ENCODE measurements around the gene LDHAL6A.

The LDHAL6A gene

DNA sequence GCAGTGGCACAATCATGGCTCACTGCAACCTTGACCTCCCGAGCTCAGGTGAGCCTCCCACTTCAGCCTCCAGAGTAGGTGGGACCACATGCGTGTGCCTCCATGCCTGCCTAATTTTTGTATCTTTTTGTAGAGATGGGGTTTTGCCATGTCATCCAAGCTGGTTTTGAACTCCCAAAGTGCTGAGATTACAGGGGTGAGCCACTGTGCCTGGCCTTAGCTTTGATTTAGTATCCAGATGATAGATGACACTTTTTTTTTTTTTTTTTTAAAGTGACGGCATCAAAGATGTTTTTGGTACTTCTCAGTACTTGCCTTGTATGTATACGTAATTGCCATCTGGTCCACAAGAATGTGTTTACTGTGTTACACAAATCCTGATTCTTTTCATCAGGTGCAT lies 23.4 kb downstream of the LDHAL6A start:
- no peak for DNase-seq (ENCODE audit: low spot score)
- TF ChIP-seq, protein P1, sequence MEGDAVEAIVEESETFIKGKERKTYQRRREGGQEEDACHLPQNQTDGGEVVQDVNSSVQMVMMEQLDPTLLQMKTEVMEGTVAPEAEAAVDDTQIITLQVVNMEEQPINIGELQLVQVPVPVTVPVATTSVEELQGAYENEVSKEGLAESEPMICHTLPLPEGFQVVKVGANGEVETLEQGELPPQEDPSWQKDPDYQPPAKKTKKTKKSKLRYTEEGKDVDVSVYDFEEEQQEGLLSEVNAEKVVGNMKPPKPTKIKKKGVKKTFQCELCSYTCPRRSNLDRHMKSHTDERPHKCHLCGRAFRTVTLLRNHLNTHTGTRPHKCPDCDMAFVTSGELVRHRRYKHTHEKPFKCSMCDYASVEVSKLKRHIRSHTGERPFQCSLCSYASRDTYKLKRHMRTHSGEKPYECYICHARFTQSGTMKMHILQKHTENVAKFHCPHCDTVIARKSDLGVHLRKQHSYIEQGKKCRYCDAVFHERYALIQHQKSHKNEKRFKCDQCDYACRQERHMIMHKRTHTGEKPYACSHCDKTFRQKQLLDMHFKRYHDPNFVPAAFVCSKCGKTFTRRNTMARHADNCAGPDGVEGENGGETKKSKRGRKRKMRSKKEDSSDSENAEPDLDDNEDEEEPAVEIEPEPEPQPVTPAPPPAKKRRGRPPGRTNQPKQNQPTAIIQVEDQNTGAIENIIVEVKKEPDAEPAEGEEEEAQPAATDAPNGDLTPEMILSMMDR (IDR thresholded peaks at IDR 0.05; ENCODE audit: borderline replicate concordance, control extremely low read depth, extremely low read depth, insufficient read depth, missing control alignments) = no peak
- in situ Hi-C loops (cut with MboI; ENCODE audit: low sequenced_read_pairs, unreplicated experiment) = no loop called here

DNA sequence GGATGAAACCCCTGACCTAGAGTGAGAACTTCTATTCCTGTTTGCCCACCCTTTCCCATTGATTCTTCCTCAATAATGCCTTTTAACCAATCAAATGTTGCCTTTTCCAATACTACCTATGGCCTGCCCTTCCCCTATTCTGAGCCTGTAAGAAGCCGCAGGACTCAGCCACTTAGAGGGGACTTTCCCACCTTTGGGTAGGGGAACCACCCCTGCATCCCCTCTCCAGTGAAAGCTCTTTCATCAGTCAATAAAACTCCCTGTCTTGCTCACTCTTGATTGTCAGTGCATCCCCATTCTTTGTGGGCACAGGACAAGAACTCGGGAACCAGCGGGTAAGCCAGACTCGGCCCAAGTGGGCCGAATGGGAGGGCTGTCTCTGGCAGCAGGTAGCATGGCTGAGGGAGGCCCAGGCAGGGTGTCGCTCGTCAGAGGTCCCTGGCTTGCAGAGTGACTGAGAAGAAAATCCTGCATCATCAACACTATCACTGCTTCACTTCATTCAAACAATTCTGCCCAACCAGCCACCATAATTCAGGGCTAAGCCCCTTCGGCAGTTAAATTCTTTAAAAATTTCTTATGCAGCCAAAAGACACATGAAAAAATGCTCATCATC lies 30.4 kb downstream of the LDHAL6A start:
- TF ChIP-seq, protein P1 (IDR thresholded peaks at IDR 0.05; ENCODE audit: borderline replicate concordance, control extremely low read depth, extremely low read depth, insufficient read depth, missing control alignments) = no peak
- DNase-seq (ENCODE audit: low spot score) = peak; percentile 46
- in situ Hi-C loops (cut with MboI; ENCODE audit: low sequenced_read_pairs, unreplicated experiment) = no loop called here

DNA sequence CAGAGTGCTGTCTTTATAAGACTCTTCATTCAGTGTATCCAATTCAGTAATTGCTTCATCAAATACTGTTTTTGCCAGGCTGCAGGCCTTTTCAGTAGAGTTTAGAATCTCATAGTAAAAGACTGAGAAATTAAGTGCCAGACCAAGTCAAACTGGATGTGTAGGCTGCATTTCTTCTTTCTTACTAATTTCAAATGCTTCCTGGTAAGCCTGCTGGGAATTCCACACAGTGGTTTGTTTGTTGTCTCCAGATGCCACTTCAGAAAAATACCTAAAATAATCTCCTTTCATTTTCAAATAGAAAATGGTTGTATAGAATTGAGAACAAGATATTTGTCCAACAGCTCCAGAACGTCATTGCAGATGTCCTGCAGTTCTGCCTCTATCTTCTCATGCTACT lies 34.7 kb downstream of the LDHAL6A start:
- in situ Hi-C loops (cut with MboI; ENCODE audit: low sequenced_read_pairs, unreplicated experiment) = no loop called here
- no peak for DNase-seq (ENCODE audit: low spot score)
- TF ChIP-seq, protein P1 (IDR thresholded peaks at IDR 0.05; ENCODE audit: borderline replicate concordance, control extremely low read depth, extremely low read depth, insufficient read depth, missing control alignments) = no peak

DNA sequence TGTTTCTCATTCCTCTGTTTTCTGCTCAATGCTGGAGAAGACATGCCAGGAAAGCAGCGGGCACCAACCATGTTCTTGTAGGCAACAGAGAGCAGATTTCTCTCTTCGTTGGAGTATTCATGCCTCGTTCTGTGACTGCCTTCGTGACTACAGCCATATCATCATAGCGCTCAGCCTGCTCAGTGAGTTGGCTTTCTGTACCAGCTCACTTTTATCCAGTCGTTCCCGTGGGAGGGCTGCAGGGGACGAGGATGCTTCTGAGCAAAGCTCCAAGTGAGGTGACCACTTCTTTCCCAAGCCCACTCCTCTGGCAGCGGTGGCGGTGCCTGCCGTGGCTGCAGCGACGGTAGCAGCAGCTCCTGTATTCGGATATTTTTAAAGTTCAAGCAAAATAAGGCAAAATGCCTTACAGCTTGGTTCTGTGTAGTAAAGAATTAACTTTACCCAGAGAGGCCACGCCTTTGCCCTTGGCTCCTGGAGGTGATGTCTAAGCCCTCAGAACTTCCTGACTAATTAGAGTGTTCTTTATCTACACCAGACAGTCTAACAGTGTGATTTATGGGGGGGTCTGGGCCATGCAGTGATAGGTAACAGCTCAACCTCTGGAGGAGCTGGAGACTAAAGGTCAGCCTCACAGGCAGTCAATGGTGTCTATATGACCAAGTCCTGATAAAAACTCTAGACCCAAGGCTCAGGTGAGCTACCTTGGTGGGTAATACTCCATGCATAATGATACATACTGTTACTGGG lies 35.3 kb downstream of the LDHAL6A start:
- TF ChIP-seq, protein P1 (IDR thresholded peaks at IDR 0.05; ENCODE audit: borderline replicate concordance, control extremely low read depth, extremely low read depth, insufficient read depth, missing control alignments) = no peak
- in situ Hi-C loops (cut with MboI; ENCODE audit: low sequenced_read_pairs, unreplicated experiment) = no loop called here
- no peak for DNase-seq (ENCODE audit: low spot score)

DNA sequence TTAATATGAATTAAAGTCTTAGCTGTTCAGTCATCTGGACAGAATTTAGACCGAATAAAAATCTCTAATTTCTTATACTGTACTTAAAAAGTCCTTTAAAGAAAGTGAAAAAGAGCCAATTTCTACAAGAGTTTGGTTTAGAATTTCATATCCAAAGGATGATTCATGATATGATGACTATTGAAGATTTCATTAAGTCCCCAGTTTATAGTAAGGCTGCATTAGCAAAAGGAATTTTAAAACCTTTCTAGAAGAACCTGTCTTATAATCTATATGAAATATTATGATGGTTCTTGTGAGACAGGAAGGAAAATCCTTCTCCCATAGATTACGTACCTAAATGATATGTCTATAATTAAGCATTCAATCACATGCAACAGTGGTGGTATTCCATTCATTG lies 36.3 kb downstream of the LDHAL6A start:
- in situ Hi-C loops (cut with MboI; ENCODE audit: low sequenced_read_pairs, unreplicated experiment) = no loop called here
- no peak for DNase-seq (ENCODE audit: low spot score)
- TF ChIP-seq, protein P1 (IDR thresholded peaks at IDR 0.05; ENCODE audit: borderline replicate concordance, control extremely low read depth, extremely low read depth, insufficient read depth, missing control alignments) = no peak

DNA sequence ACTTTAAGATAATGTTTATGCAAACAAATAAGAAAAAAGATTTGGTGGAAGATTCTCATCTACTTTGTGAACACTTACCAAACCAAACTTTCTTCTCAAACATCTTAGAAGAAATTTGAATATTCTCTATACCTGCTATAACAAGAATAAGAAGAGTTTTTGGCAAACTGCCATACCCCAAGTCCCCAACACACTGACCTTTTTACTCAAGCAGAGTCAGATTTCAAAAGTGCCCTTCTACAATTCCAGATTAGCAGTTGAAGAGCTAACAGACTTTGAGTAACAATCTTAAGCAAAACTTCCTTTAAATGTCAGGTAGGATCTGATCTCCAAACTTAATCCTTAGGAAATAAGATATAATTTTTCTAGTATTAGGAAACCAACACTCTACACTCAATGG lies 37.2 kb downstream of the LDHAL6A start:
- TF ChIP-seq, protein P1 (IDR thresholded peaks at IDR 0.05; ENCODE audit: borderline replicate concordance, control extremely low read depth, extremely low read depth, insufficient read depth, missing control alignments) = no peak
- no peak for DNase-seq (ENCODE audit: low spot score)
- in situ Hi-C loops (cut with MboI; ENCODE audit: low sequenced_read_pairs, unreplicated experiment) = no loop called here
